Ascending aorta (tissue), 2 donors: ENCODE measurements around the gene VIPR2. TPM values are rescaled to one million over a fixed set of nuclear protein-coding genes. Genes with fewer than 3 reads are reported as not detected.

Experiments
- DNase-seq, 2 donors: peaks; one replicate each; pipeline ENCODE4 v3.0.0-alpha.2; 2019; ENCODE audit warnings: low spot score in 2 of 2
- H3K27ac ChIP-seq, 2 donors: fragments of 200-600 bp; sonication (generic); one replicate each; pipeline ENCODE4 v1.5.1; 2016 to 2017; ENCODE audit warnings: mild to moderate bottlenecking in 1 of 2
- H3K27me3 ChIP-seq: fragments of 200-600 bp; sonication (generic); one replicate; pipeline ENCODE4 v1.5.1; 2017
- H3K36me3 ChIP-seq, 2 donors: fragments of 200-600 bp; sonication (generic); one replicate each; pipeline ENCODE4 v1.5.1; 2016
- H3K4me1 ChIP-seq, 2 donors: fragments of 200-600 bp; sonication (generic); one replicate each; pipeline ENCODE4 v1.5.1; 2016 to 2017; ENCODE audit warnings: mild to moderate bottlenecking in 1 of 2
- H3K4me3 ChIP-seq, 2 donors: fragments of 200-600 bp; sonication (generic); one replicate each; pipeline ENCODE4 v1.5.1; 2016 to 2017; ENCODE audit warnings: mild to moderate bottlenecking in 1 of 2
- H3K9me3 ChIP-seq, 2 donors: fragments of 200-600 bp; sonication (generic); one replicate each; pipeline ENCODE4 v1.5.1; 2016
- CTCF ChIP-seq, 3 experiments: fragments of 200-600 bp in 2 of 3; fragments of 450-650 bp in 1 of 3; sonication (generic) in 2 of 3; IDR thresholded peaks; one replicate each; pipeline ENCODE4 v1.5.1; 2016 to 2019; ENCODE audit warnings: antibody characterized with exemption in 3 of 3, mild to moderate bottlenecking in 1 of 3, moderate library complexity in 1 of 3
- intact Hi-C: fragments of 100-400 bp; cut with DNase I; formaldehyde crosslinking; loops from one replicate; pipeline ENCODE4 v1.15.1; 2023
- total RNA-seq: library from RNA; depleted of rRNA; stranded (reverse); fragments of >200 nt; gene quantifications from one replicate; pipeline ENCODE4 v1.1.0, GENCODE V29; 2016

The VIPR2 gene
- total RNA-seq, 1 donor from 2014 or later: 17.8 TPM

GRCh38 chr7:158995514-158995913 is 149.2 kb downstream of the VIPR2 start:
- Histone ChIP-seq H3K9me3 (no peaks in the 10 kb centered on the region), H3K4me1 (no peaks in the 10 kb centered on the region), H3K4me3 (no peak overlapping the region), H3K36me3 (no peaks in the 10 kb centered on the region), H3K27me3 (no peaks in the 10 kb centered on the region), H3K27ac (no peak overlapping the region)
- DNase-seq: no peak
- intact Hi-C loops: no loop called here
- no peak for TF ChIP-seq CTCF (IDR thresholded peaks at IDR 0.05)

DNA sequence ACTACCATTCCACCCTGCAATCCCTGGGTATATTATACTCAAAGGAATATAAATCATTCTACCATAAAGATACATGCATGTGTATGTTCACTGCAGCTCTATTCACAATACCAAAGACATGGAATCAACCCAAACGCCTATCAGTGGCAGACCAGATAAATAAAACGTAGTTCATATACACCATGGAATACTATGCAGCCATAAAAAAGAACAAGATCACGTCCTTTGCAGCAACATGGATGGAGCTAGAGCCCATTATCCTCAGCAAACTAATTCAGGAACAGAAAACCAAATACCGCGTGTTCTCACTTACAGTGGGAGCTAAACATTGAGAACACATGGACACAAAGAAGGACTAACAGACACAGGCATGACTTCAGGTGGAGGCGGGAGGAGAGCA is 150.0 kb downstream of the VIPR2 start:
- Histone ChIP-seq H3K9me3 (no peaks in the 10 kb centered on the region), H3K36me3 (no peaks in the 10 kb centered on the region), H3K27me3 (no peaks in the 10 kb centered on the region), H3K4me3 (no peak overlapping the region), H3K27ac (no peak overlapping the region), H3K4me1 (no peaks in the 10 kb centered on the region)
- DNase-seq: no peak
- no peak for TF ChIP-seq CTCF (IDR thresholded peaks at IDR 0.05)
- intact Hi-C loops: no loop called here

- Histone ChIP-seq H3K27me3 (no peaks in the 10 kb centered on the region), H3K4me1 (no peaks in the 10 kb centered on the region), H3K36me3 (no peaks in the 10 kb centered on the region), H3K4me3 (no peak overlapping the region), H3K27ac (no peak overlapping the region), H3K9me3 (no peaks in the 10 kb centered on the region)
- no peak for DNase-seq
- TF ChIP-seq CTCF (IDR thresholded peaks at IDR 0.05): no peak
- intact Hi-C loops: no loop called here
Observed at GRCh38 chr7:158993591-158993990, 151.1 kb downstream of the VIPR2 start.

DNA sequence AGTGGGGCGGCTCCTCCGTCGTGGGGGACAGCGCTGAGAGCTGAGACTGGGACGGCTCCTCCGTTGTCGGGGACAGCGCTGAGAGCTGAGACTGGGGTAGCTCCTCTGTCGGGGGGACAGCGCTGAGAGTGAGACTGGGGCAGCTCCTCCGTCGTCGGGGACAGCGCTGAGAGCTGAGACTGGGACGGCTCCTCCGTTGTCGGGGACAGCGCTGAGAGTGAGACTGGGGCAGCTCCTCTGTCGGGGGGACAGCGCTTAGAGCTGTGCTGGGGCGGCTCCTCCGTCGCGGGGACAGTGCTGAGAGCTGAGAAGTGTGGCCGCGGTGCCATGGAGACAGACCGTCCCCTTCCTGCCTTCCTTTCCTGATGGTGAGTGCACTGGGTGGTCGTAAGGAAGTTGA is 151.9 kb downstream of the VIPR2 start:
- H3K4me3 ChIP-seq: no peak overlapping the region
- H3K27me3 ChIP-seq: no peaks in the 10 kb centered on the region
- no peaks in the 10 kb centered on the region for H3K4me1 ChIP-seq
- H3K9me3 ChIP-seq: no peaks in the 10 kb centered on the region
- no peak for TF ChIP-seq CTCF (IDR thresholded peaks at IDR 0.05)
- H3K36me3 ChIP-seq: no peaks in the 10 kb centered on the region
- intact Hi-C loops: no loop called here
- H3K27ac ChIP-seq: no peak overlapping the region
- DNase-seq: no peak

GRCh38 chr7:158991824-158992621 is 152.6 kb downstream of the VIPR2 start:
- no peak for DNase-seq
- intact Hi-C loops: no loop called here
- TF ChIP-seq CTCF (IDR thresholded peaks at IDR 0.05): no peak
- Histone ChIP-seq H3K4me3 (no peak overlapping the region), H3K27me3 (no peaks in the 10 kb centered on the region), H3K27ac (no peak overlapping the region), H3K4me1 (no peaks in the 10 kb centered on the region), H3K36me3 (no peaks in the 10 kb centered on the region), H3K9me3 (no peaks in the 10 kb centered on the region)
